Panc1 (cell line): ENCODE measurements around the gene ZNF644. TPM values are rescaled to one million over a fixed set of nuclear protein-coding genes. Genes with fewer than 3 reads are reported as not detected.

ENCODE experiments used
- ATAC-seq: fragments of 200-7000 bp; cut with Tn5 transposase; 2 replicates; pipeline ENCODE4 v1.9.1; 2020; ENCODE audit warnings: mild to moderate bottlenecking, moderate library complexity
- BruUV-seq: library from RNA; stranded (reverse); fragments of 400-500 nt; replicated peaks from 2 replicates; lab custom pipeline; 2021; lab: Mats Ljungman, UMichigan
- CTCF ChIA-PET: fragments of 300-600 bp; sonication (Branson Sonifier 250); formaldehyde crosslinking; loops from one replicate; lab custom pipeline; 2022; ENCODE audit warnings: antibody characterized with exemption; lab: Charles Lee
- POLR2A ChIA-PET: fragments of 300-600 bp; sonication (Branson Sonifier 250); formaldehyde crosslinking; loops from one replicate; lab custom pipeline; 2022; ENCODE audit warnings: antibody characterized with exemption; lab: Charles Lee
- DNase-seq: peaks from one replicate; pipeline ENCODE4 v3.0.0-alpha.2; 2010; ENCODE audit warnings: low read depth, low spot score
- H3K27ac ChIP-seq: 2 replicates; pipeline ENCODE4 v1.5.1; 2011; ENCODE audit warnings: mild to moderate bottlenecking, low read length, inconsistent platforms
- H3K27me3 ChIP-seq: fragments of 200-500 bp; sonication (Bioruptor generic); 2 replicates; pipeline ENCODE4 v1.6.0; 2014; ENCODE audit warnings: low read length, inconsistent platforms; ENCODE audit not compliant: control insufficient read depth, insufficient read depth
- H3K36me3 ChIP-seq: fragments of 200-500 bp; sonication (Bioruptor generic); 2 replicates; pipeline ENCODE4 v1.5.1; 2014; ENCODE audit warnings: inconsistent platforms, mild to moderate bottlenecking, low read length, moderate library complexity; ENCODE audit not compliant: control insufficient read depth, insufficient read depth
- H3K4me1 ChIP-seq: 2 replicates; pipeline ENCODE4 v1.5.1; 2011; ENCODE audit warnings: inconsistent platforms, mild to moderate bottlenecking, low read length, moderate library complexity; ENCODE audit not compliant: control insufficient read depth, insufficient read depth
- H3K4me3 ChIP-seq, 2 experiments: 2 replicates each; pipeline ENCODE4 v1.5.1; 2011 to 2012; ENCODE audit warnings: low read depth in 2 of 2, low read length in 2 of 2, mild to moderate bottlenecking in 2 of 2, inconsistent platforms in 1 of 2, moderate library complexity in 1 of 2
- H3K9me3 ChIP-seq: fragments of 200-500 bp; sonication (Bioruptor generic); 2 replicates; pipeline ENCODE4 v1.5.1; 2014; ENCODE audit warnings: low read depth, mild to moderate bottlenecking, inconsistent platforms, low read length, moderate library complexity; ENCODE audit not compliant: control insufficient read depth, insufficient read depth
- CTCF ChIP-seq: fragments of 450-650 bp; IDR thresholded peaks from 2 replicates; pipeline ENCODE4 v1.5.1; 2017; ENCODE audit warnings: mild to moderate bottlenecking
- POLR2AphosphoS5 ChIP-seq: IDR thresholded peaks from 2 replicates; pipeline ENCODE4 v1.6.1; 2012; ENCODE audit warnings: mild to moderate bottlenecking, low read depth, low read length, moderate library complexity
- REST ChIP-seq, 2 experiments: IDR thresholded peaks; 2 replicates each; pipeline ENCODE4 v1.6.1; 2011 to 2012; ENCODE audit warnings: low read depth in 2 of 2, control low read depth in 1 of 2, low read length in 1 of 2, mild to moderate bottlenecking in 1 of 2, moderate library complexity in 1 of 2; ENCODE audit not compliant: insufficient read depth in 1 of 2
- SIN3A ChIP-seq: IDR thresholded peaks from 2 replicates; pipeline ENCODE4 v1.6.1; 2012; ENCODE audit warnings: low read depth, mild to moderate bottlenecking, low read length, moderate library complexity, borderline replicate concordance; ENCODE audit not compliant: insufficient read depth
- TCF7L2 ChIP-seq: IDR thresholded peaks from 2 replicates; pipeline ENCODE4 v1.6.1; 2011; ENCODE audit warnings: mild to moderate bottlenecking, low read depth, low read length, inconsistent platforms
- in situ Hi-C: cut with HindIII; loops from 2 replicates; pipeline ENCODE4 v1.10.0; 2016; ENCODE audit warnings: low sequenced_read_pairs, low pct_unique_long_range_greater_than_20kb
- intact Hi-C: fragments of 100-400 bp; cut with micrococcal nuclease; formaldehyde crosslinking; loops from one replicate; pipeline ENCODE4 v1.10.0; 2022; ENCODE audit not compliant: unreplicated experiment
- total RNA-seq: library from RNA; stranded (reverse); gene quantifications from one replicate; pipeline ENCODE4 v1.2.1, GENCODE V29; 2021; ENCODE audit not compliant: unreplicated experiment

Gene ZNF644
- total RNA-seq, 1 experiment from 2014 or later: 74.2 TPM

GRCh38 chr1:91007092-91007491, 14.7 kb downstream of the ZNF644 start:
- ChIA-PET POLR2A (no interaction called here), CTCF (no interaction called here)
- no TSS peak for BruUV-seq

GRCh38 chr1:91006113-91006908, 15.5 kb downstream of the ZNF644 start:
- POLR2A ChIA-PET: no interaction called here
- TF ChIP-seq SIN3A: no peak

More at GRCh38 chr1:91007092-91007491, 14.7 kb downstream of the ZNF644 start:
- in situ Hi-C loops: no loop called here
- no peaks in the 10 kb centered on the region for H3K27me3 ChIP-seq
- no peak overlapping the region for H3K4me3 ChIP-seq
- H3K9me3 ChIP-seq: peaks cover 10% of the 10 kb centered on the region; the same call in 1 of the 2 replicates
- no peak for TF ChIP-seq POLR2AphosphoS5
- TF ChIP-seq REST (IDR thresholded peaks at IDR 0.05; ENCODE audit: insufficient read depth in 1 of 2, low read depth in 2 of 2, low read length in 1 of 2): no peak
- TF ChIP-seq SIN3A: no peak
- TF ChIP-seq CTCF: no peak
- TF ChIP-seq TCF7L2: no peak
- no peaks in the 10 kb centered on the region for H3K36me3 ChIP-seq
- ATAC-seq (no peak), DNase-seq (no peak)
- no peak overlapping the region for H3K27ac ChIP-seq
- intact Hi-C loops: no loop called here
- H3K4me1 ChIP-seq: peaks cover 6% of the 10 kb centered on the region

GRCh38 chr1:91005285-91005684, 16.6 kb downstream of the ZNF644 start:
- CTCF ChIA-PET: no interaction called here
- POLR2A ChIA-PET: no interaction called here

More at GRCh38 chr1:91006113-91006908, 15.5 kb downstream of the ZNF644 start:
- no peak for DNase-seq
- Histone ChIP-seq H3K36me3 (no peaks in the 10 kb centered on the region), H3K27ac (no peak overlapping the region), H3K27me3 (no peaks in the 10 kb centered on the region), H3K4me3 (no peak overlapping the region), H3K4me1 (peaks cover 6% of the 10 kb centered on the region), H3K9me3 (peaks cover 10% of the 10 kb centered on the region; the same call in 1 of the 2 replicates)
- in situ Hi-C loops: no loop called here
- CTCF ChIA-PET: no interaction called here
- intact Hi-C loops: no loop called here
- 0 out of 2 replicates have a peak, but pooled peaks have one; percentile 53 for ATAC-seq
- BruUV-seq: no TSS peak

More at GRCh38 chr1:91005285-91005684, 16.6 kb downstream of the ZNF644 start:
- Histone ChIP-seq H3K4me3 (no peak overlapping the region), H3K9me3 (peaks cover 10% of the 10 kb centered on the region; the same call in 1 of the 2 replicates), H3K36me3 (no peaks in the 10 kb centered on the region), H3K27ac (no peak overlapping the region), H3K4me1 (peaks cover 6% of the 10 kb centered on the region), H3K27me3 (no peaks in the 10 kb centered on the region)
- DNase-seq (no peak), ATAC-seq (no peak)
- no peak for TF ChIP-seq POLR2AphosphoS5
- TF ChIP-seq SIN3A: no peak
- no peak for TF ChIP-seq TCF7L2
- TF ChIP-seq REST (IDR thresholded peaks at IDR 0.05; ENCODE audit: insufficient read depth in 1 of 2, low read depth in 2 of 2, low read length in 1 of 2): no peak
- no peak for TF ChIP-seq CTCF
- in situ Hi-C loops: no loop called here
- intact Hi-C loops: no loop called here
- BruUV-seq: no TSS peak
